HepG2 (cell line): Measurements from ENCODE around the gene LCLAT1.

ENCODE experiments used
- EP300 ChIP-seq, 3 experiments: sonication (generic) in 1 of 3; formaldehyde crosslinking in 1 of 3; IDR thresholded peaks; 2 replicates each; pipeline versions ENCODE4 v1.5.1 to v1.6.1; 2011 to 2020; ENCODE audit warnings: low read depth in 2 of 3, low read length in 2 of 3, borderline replicate concordance in 1 of 3, improper control_type of control experiment in 1 of 3, mild to moderate bottlenecking in 1 of 3, missing genetic modification reagents in 1 of 3, moderate library complexity in 1 of 3
- HNF4G ChIP-seq, 2 experiments: sonication (generic) in 1 of 2; formaldehyde crosslinking in 1 of 2; IDR thresholded peaks; 2 replicates each; pipeline versions ENCODE4 v1.4.0 to v1.6.1; 2011 to 2020; ENCODE audit warnings: borderline replicate concordance in 2 of 2, low read depth in 2 of 2, mild to moderate bottlenecking in 2 of 2, low read length in 1 of 2, missing genetic modification reagents in 1 of 2, moderate library complexity in 1 of 2
- PHF21A ChIP-seq: sonication (generic); formaldehyde crosslinking; IDR thresholded peaks from 2 replicates; pipeline ENCODE4 v1.5.0; 2020; ENCODE audit warnings: mild to moderate bottlenecking, missing genetic modification reagents
- POLR2AphosphoS5 ChIP-seq: IDR thresholded peaks from 2 replicates; pipeline ENCODE4 v1.6.1; 2012; ENCODE audit warnings: low read depth, low read length
- PTBP1 ChIP-seq: fragments of 200-400 bp; formaldehyde crosslinking; IDR thresholded peaks from 2 replicates; pipeline ENCODE4 v1.6.1; 2018; ENCODE audit warnings: low read length, low read depth; ENCODE audit not compliant: poor library complexity, severe bottlenecking
- RAD51 ChIP-seq: fragments of 450-650 bp; IDR thresholded peaks from 2 replicates; pipeline ENCODE4 v1.6.1; 2016; ENCODE audit warnings: borderline replicate concordance
- SP1 ChIP-seq, 2 experiments: fragments of 450-650 bp in 1 of 2; sonication (generic) in 1 of 2; formaldehyde crosslinking in 1 of 2; IDR thresholded peaks; 2 replicates each; pipeline versions ENCODE4 v1.4.0 to v1.6.1; 2016 to 2020; ENCODE audit warnings: missing genetic modification reagents in 1 of 2
- SP2 ChIP-seq: sonication (generic); formaldehyde crosslinking; IDR thresholded peaks from 2 replicates; pipeline ENCODE4 v1.5.1; 2020; ENCODE audit warnings: mild to moderate bottlenecking, missing genetic modification reagents
- SRSF1 ChIP-seq: fragments of 200-400 bp; formaldehyde crosslinking; optimal IDR thresholded peaks from 2 replicates; pipeline ENCODE3; 2017; ENCODE audit warnings: mild to moderate bottlenecking, low read depth, low read length, moderate library complexity
- ZIK1 ChIP-seq: sonication (generic); formaldehyde crosslinking; IDR thresholded peaks from 2 replicates; pipeline ENCODE4 v1.5.0; 2020; ENCODE audit warnings: mild to moderate bottlenecking, low read depth, missing genetic modification reagents, borderline replicate concordance
- TF ChIP-seq, protein P1 (sequence below): sonication (generic); formaldehyde crosslinking; IDR thresholded peaks from 2 replicates; pipeline ENCODE4 v1.5.0; 2020; ENCODE audit warnings: mild to moderate bottlenecking, missing genetic modification reagents, moderate library complexity
- TF ChIP-seq, protein P2 (sequence below): IDR thresholded peaks from 2 replicates; pipeline ENCODE4 v1.6.1; 2016; ENCODE audit warnings: missing compliant biosample characterization, missing genetic modification reagents, borderline replicate concordance
- TF ChIP-seq, protein P3 (sequence below), 2 experiments: sonication (generic) in 1 of 2; formaldehyde crosslinking in 1 of 2; IDR thresholded peaks; 2 replicates each; pipeline versions ENCODE4 v1.4.0 to v1.6.1; 2018 to 2020; ENCODE audit warnings: missing genetic modification reagents in 2 of 2, borderline replicate concordance in 1 of 2, low read depth in 1 of 2, mild to moderate bottlenecking in 1 of 2, missing biosample characterization in 1 of 2

DNA sequence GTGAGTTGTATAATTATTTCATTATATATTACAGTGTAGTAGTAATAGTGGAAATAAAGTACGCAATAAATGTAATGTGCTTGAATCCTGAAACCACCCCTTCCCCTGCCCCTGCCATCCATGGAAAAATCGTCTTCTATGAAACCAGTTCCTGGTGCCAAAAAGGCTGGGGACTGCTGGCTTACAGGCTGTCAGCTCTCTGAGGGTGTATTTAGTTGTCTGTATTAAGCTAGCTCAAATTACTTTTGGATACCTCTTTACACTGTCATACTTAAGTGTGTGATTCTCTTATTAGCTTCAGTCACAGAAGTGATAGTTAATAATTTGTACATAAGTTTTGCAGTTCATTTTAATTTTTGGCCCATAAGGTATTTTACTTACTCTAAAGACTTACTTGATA lies 29.6 kb downstream of the LCLAT1 start:
- no peak for TF ChIP-seq RAD51
- TF ChIP-seq ZIK1 (CRISPR knock-in tag): no peak
- TF ChIP-seq SRSF1: no peak
- TF ChIP-seq, protein P1, sequence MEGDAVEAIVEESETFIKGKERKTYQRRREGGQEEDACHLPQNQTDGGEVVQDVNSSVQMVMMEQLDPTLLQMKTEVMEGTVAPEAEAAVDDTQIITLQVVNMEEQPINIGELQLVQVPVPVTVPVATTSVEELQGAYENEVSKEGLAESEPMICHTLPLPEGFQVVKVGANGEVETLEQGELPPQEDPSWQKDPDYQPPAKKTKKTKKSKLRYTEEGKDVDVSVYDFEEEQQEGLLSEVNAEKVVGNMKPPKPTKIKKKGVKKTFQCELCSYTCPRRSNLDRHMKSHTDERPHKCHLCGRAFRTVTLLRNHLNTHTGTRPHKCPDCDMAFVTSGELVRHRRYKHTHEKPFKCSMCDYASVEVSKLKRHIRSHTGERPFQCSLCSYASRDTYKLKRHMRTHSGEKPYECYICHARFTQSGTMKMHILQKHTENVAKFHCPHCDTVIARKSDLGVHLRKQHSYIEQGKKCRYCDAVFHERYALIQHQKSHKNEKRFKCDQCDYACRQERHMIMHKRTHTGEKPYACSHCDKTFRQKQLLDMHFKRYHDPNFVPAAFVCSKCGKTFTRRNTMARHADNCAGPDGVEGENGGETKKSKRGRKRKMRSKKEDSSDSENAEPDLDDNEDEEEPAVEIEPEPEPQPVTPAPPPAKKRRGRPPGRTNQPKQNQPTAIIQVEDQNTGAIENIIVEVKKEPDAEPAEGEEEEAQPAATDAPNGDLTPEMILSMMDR (CRISPR knock-in tag): no peak
- no peak for TF ChIP-seq HNF4G (IDR thresholded peaks at IDR 0.05; ENCODE audit: borderline replicate concordance, low read depth, low read length)
- no peak for TF ChIP-seq HNF4G (CRISPR knock-in tag; IDR thresholded peaks at IDR 0.05; ENCODE audit: borderline replicate concordance, low read depth)
- TF ChIP-seq POLR2AphosphoS5: no peak
- no peak for TF ChIP-seq EP300 (IDR thresholded peaks at IDR 0.05; ENCODE audit: low read depth in 2 of 2, low read length in 2 of 2)
- TF ChIP-seq EP300 (CRISPR knock-in tag; IDR thresholded peaks at IDR 0.05; ENCODE audit: borderline replicate concordance): no peak
- no peak for TF ChIP-seq SP1 (IDR thresholded peaks at IDR 0.05)
- TF ChIP-seq SP1 (CRISPR knock-in tag; IDR thresholded peaks at IDR 0.05): no peak
- TF ChIP-seq, protein P2, sequence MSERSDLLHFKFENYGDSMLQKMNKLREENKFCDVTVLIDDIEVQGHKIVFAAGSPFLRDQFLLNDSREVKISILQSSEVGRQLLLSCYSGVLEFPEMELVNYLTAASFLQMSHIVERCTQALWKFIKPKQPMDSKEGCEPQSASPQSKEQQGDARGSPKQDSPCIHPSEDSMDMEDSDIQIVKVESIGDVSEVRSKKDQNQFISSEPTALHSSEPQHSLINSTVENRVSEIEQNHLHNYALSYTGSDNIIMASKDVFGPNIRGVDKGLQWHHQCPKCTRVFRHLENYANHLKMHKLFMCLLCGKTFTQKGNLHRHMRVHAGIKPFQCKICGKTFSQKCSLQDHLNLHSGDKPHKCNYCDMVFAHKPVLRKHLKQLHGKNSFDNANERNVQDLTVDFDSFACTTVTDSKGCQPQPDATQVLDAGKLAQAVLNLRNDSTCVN (CRISPR knock-in tag): no peak
- TF ChIP-seq, protein P3, sequence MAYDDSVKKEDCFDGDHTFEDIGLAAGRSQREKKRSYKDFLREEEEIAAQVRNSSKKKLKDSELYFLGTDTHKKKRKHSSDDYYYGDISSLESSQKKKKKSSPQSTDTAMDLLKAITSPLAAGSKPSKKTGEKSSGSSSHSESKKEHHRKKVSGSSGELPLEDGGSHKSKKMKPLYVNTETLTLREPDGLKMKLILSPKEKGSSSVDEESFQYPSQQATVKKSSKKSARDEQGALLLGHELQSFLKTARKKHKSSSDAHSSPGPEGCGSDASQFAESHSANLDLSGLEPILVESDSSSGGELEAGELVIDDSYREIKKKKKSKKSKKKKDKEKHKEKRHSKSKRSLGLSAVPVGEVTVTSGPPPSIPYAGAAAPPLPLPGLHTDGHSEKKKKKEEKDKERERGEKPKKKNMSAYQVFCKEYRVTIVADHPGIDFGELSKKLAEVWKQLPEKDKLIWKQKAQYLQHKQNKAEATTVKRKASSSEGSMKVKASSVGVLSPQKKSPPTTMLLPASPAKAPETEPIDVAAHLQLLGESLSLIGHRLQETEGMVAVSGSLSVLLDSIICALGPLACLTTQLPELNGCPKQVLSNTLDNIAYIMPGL (CRISPR knock-in tag; IDR thresholded peaks at IDR 0.05; ENCODE audit: borderline replicate concordance in 1 of 2, low read depth in 1 of 2): no peak
- TF ChIP-seq SP2 (CRISPR knock-in tag): no peak
- TF ChIP-seq PHF21A (CRISPR knock-in tag): no peak
- TF ChIP-seq PTBP1: no peak
